Measurements from ENCODE around the gene SLC25A13. TPM values are rescaled to one million over a fixed set of nuclear protein-coding genes. Genes with fewer than 3 reads are reported as not detected.

Gene SLC25A13
- total RNA-seq, 1 experiment from 2014 or later = 71.7 TPM

- H2BK5ac ChIP-seq (ENCODE audit: insufficient read length, low read length) = no peak overlapping the region
- TF ChIP-seq CTCF (conservative IDR thresholded peaks at IDR 0.05) = no peak
- no CpG with 5 or more reads among the region's 2 CpGs for WGBS (ENCODE audit: extremely low coverage, insufficient read length, low lambda C conversion rate)
- H3K23me2 ChIP-seq (ENCODE audit: insufficient read length, low read depth, low read length, poor library complexity, severe bottlenecking) = no peaks in the 10 kb centered on the region
- no peak overlapping the region for H2AK5ac ChIP-seq (ENCODE audit: insufficient read length, low read length)
- no peak overlapping the region for H4K8ac ChIP-seq (replicated peaks; ENCODE audit: insufficient read length, low read depth, low read length)
- no peak overlapping the region for H2BK15ac ChIP-seq (ENCODE audit: low read depth, low read length)
- no peak overlapping the region for H3K18ac ChIP-seq (ENCODE audit: insufficient read length, low read depth, low read length)
- no peak overlapping the region for H3K27ac ChIP-seq (ENCODE audit: insufficient read length, low read depth, low read length)
- H3K23ac ChIP-seq (ENCODE audit: insufficient read length, low read depth, low read length) = no peak overlapping the region
- Mint-ChIP-seq H3K4me1 (peaks cover 17 to 19% of the 10 kb centered on the region in 2 experiments), H3K9me3 (peaks cover 17 to 18% of the 10 kb centered on the region in 2 experiments), H3K36me3 (ENCODE audit: insufficient read depth in 1 of 3, low read depth in 3 of 3) (peaks cover 19 to 25% (median 22%) of the 10 kb centered on the region in 3 experiments), H3K27ac (no peak overlapping the region), H3K4me3 (no peak overlapping the region), H3K27me3 (ENCODE audit: low read depth) (no peaks in the 10 kb centered on the region; the same call in 1 of the 2 replicates)
- H3K27me3 ChIP-seq (ENCODE audit: insufficient read depth, low read length) = no peaks in the 10 kb centered on the region
- no peak overlapping the region for H3K14ac ChIP-seq (ENCODE audit: insufficient read depth, low read length)
- no peaks in the 10 kb centered on the region for H3K9me3 ChIP-seq (ENCODE audit: control insufficient read depth, low read depth, low read length)
- no peaks in the 10 kb centered on the region for H3K79me1 ChIP-seq (ENCODE audit: insufficient read depth, low read depth, low read length, poor library complexity, severe bottlenecking)
- H4K20me1 ChIP-seq (ENCODE audit: control insufficient read depth, insufficient read depth, insufficient read length) = no peaks in the 10 kb centered on the region
- no peak overlapping the region for H2BK12ac ChIP-seq (ENCODE audit: insufficient read length, low read depth, low read length)
- no peak overlapping the region for H3K4ac ChIP-seq (ENCODE audit: low read depth, low read length)
- no peak overlapping the region for H3K56ac ChIP-seq (ENCODE audit: insufficient read length, low read depth, low read length)
- no peak overlapping the region for H3K9ac ChIP-seq (ENCODE audit: extremely low read depth, insufficient read length, low read length)
- H2AFZ ChIP-seq (ENCODE audit: low read length) = no peak overlapping the region
- H3K79me2 ChIP-seq (ENCODE audit: insufficient read depth, low read length) = peaks cover 6% of the 10 kb centered on the region; the same call in 1 of the 2 replicates
- H3T11ph ChIP-seq (ENCODE audit: low read length) = no peak overlapping the region
- DNase-seq = no peak
- H4K91ac ChIP-seq (ENCODE audit: insufficient read length, low read depth, low read length) = no peak overlapping the region
- no peak overlapping the region for H3K4me2 ChIP-seq (ENCODE audit: insufficient read depth, insufficient read length, low read length)
- no peak overlapping the region for H2BK120ac ChIP-seq (ENCODE audit: low read depth, low read length, poor library complexity, severe bottlenecking)
- no peak overlapping the region for H4K5ac ChIP-seq (ENCODE audit: insufficient read length, low read depth, low read length)
- peaks cover 4% of the 10 kb centered on the region; the same call in 1 of the 2 replicates for H3K4me1 ChIP-seq (ENCODE audit: insufficient read depth, low read length)
- H2BK20ac ChIP-seq (ENCODE audit: low read depth, low read length, poor library complexity, severe bottlenecking) = no peak overlapping the region
Measured at GRCh38 chr7:96284240-96284639, 37.7 kb downstream of the SLC25A13 start.

All from H9 (cell line).